ENCODE measurements around the gene PPP2R5C.
A peak's percentile ranks its signal among the peaks of the same experiment; 100 is the strongest.

PPP2R5C gene

DNA sequence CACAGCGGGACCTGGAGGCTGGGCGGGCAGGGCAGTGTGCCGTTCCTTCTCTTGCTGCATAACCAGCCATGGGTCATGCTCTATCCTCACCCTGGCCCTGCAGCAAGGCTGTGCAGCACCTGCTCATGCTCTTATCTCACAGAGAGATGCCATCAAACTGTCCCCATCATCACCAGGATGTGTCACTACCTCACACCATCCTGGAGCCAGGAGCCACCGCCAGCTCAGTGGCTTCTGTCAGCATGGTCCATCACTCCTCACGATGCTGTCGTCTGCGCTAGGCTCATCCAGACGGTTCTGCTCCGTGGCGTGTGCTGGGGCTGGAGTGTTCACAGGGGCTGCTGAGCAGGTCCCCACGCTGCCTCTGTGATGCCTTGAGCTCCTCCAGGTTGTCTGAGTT, 125.7 kb downstream of the PPP2R5C start:
- DNase-seq (ENCODE audit: low read depth): no peak

DNA sequence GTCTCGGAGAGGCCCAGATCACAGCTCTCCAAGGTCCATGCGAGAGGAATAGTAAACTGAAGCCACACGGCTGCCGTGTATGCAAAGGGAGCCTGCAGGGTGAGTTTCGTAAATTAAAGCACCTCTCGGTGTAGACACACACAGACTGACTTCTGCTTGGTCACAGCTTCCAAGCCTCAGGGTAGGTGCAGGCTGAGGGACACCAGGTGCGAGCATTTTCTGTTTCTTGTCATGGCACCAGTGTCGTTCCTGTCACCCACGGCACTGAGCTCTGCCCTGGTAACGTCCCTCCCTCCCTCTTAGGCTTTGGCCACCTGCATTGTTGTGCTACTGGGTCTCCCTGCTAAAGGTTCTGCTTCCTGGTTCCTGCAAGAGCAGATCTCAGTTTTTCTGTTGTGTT, 126.7 kb downstream of the PPP2R5C start:
- no peak for DNase-seq (ENCODE audit: low read depth)

- no peak for DNase-seq (ENCODE audit: low read depth)
Measured at GRCh38 chr14:101889366-101889765, 127.9 kb downstream of the PPP2R5C start.

- DNase-seq (ENCODE audit: low read depth): peak; percentile 39
Measured at GRCh38 chr14:101889898-101890297, 128.4 kb downstream of the PPP2R5C start.

- no peak for DNase-seq (ENCODE audit: low read depth)
Measured at GRCh38 chr14:101891471-101891870, 130.0 kb downstream of the PPP2R5C start.

DNA sequence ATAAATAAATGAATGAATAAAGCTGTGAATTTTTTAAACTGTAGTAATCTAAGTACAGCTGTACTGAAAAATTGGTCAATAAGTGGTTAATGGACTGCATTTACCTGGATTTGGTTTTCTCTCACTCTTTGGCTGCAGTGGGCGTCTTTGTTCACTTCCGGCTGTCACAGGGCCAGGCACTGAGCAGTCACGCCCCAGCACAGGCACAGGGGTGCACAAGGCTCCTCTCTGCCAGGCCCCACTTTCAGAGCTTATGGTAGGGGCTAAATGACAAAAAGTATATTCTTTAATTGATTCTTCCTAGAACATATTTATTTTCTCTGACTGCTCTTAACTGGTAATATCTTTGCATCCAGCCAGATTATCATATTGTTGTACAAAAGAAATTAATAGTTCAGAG, 132.2 kb downstream of the PPP2R5C start:
- no peak for DNase-seq (ENCODE audit: low read depth)

DNA sequence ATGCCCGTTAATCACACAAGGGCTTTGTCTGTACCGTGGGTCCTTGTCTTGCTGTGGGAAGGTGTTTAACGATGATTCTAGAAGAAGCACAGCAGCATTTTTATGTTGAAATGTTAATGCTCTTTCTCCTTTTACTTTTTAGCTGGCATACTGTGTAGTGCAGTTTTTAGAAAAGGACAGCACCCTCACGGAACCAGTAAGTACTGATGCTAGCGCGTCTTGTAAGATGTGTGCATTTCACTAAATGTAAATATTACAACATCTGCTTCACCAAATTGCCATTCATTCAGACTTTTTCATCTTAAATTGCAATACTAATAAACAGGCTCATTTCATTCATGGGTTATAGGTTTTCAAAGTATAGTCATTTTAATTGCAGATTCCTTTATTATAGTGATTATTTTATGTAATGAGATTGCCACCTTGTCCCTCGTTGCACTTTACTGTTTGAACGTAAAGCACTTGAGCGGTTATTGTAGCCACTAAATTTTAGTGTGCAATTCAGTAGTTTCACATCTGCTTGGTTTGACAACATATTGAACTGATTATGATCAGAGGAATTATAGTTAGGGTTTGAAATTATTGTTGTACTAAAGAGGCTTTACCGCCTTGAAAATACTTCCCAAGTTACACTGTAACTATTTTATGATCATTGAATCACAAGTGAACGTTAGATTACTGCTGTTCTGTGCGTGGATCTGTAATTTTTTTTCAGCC, 133.0 kb downstream of the PPP2R5C start:
- no peak for DNase-seq (ENCODE audit: low read depth)

DNA sequence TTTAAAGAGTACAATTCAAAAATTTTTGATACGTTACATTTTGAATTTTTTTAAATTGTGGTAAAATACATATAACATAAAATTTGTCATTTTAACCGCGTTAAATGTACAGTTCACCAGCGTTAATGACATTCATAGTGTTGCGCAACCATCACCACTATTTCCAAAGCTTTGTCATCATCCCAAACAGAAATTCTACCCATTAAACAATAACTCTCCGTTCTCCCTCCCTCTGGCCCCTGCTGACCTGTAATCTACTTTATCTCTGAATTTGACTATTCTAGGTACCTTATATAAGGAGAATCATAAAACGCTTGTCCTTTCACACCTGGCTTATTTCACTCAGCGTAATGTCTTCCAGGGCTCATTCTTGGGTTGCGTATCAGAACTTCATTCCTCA, 133.7 kb downstream of the PPP2R5C start:
- no peak for DNase-seq (ENCODE audit: low read depth)

DNA sequence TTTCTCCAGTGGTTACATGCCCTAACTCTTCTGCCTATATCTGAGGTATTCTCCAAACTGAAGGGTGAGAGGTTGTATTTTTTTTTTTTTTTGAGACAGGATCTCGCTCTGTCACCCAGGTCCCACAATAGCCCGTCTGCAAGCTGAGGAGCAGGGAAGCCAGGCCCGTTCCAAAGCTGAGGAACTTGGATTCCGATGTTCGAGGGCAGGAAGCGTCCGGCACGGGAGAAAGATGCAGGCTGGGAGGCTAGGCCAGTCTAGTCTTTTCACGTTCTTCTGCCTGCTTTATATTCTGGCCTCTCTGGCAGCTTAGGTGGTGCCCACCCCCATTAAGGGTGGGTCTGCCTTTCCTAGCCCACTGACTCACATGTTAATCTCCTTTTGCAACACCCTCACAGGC, 135.8 kb downstream of the PPP2R5C start:
- no peak for DNase-seq (ENCODE audit: low read depth)

DNA sequence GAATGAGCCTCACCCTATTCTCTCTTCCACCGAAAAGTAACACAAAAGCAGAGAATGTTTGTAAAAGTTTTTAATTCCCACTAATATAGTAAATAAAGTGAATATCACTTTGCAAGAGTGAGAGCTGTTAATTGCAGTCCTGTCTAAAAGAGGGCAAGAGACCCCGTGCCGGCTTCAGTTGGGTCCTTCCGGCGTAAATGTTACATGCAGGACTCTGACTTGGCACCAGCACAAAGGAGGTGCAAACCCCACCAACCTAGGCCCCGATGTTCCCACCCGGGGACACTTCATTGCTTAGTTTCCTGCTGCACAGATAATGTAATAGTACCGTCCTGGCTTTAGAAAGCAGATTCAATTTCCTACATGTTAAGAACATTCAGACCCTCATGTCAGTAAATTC, 136.9 kb downstream of the PPP2R5C start:
- no peak for DNase-seq (ENCODE audit: low read depth)

DNA sequence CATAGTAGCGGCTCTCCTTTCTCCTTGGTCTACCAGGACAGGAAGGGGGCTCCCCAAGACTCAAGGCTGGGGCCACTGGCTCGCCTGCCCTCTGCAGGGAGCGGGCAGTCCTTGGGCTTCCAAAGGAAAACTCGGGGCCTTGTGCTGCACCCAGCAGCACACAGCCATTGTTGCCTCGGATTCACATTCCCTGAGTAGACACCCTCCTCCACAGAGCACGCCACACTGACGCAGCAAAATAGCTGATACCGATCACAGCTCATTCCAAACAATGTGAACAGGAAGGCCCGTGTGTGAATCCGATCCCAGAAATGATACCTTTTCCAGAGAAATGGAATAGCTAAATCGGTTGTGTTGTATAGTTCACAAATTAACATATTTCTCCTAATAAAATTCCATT, 137.8 kb downstream of the PPP2R5C start:
- no peak for DNase-seq (ENCODE audit: low read depth)

- no peak for DNase-seq (ENCODE audit: low read depth)
Measured at GRCh38 chr14:101900253-101900652, 138.7 kb downstream of the PPP2R5C start.

- no peak for DNase-seq (ENCODE audit: low read depth)
Measured at GRCh38 chr14:101903111-101903561, 141.6 kb downstream of the PPP2R5C start.

DNA sequence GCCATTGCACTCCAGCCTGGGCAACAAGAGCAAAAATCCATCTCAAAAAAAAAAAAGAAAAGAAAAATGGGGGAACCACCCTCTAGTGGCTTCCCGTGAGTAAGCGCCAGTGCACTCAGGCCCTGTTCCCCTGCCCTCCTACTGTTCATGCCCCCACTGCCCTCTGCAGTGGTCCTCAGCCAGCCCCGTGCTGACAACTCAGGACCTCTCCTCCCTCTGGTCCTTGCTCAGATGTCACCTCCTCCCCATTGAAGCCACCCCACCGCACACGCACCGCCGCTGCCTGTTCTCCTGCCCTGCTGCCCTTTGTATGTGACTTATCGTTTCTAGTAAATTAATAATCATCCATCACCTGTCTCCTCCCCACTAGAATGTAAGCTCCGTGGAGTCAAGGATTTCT, 144.1 kb downstream of the PPP2R5C start:
- no peak for DNase-seq (ENCODE audit: low read depth)

DNA sequence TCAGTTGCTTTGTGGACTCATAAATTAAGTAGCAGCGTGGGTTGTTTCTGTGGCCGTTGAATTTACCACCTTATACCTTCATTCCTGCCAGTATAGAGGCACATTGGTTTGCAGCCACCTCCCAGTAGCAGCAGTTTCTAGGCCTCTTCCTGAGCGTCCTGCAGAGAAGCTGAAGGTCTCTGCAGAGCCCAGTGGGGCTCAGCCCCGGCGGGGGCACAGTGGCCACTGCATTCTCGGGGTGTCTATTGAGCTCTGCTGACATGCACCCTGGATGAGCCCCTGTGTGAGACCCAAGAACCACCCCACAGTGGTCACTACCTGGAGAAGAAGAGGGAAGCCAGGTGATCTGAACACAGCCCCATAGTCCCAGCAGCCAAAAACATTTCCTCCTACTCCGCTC, 145.1 kb downstream of the PPP2R5C start:
- DNase-seq (ENCODE audit: low read depth): no peak

- no peak for DNase-seq (ENCODE audit: low read depth)
Measured at GRCh38 chr14:101907619-101908018, 146.1 kb downstream of the PPP2R5C start.

DNA sequence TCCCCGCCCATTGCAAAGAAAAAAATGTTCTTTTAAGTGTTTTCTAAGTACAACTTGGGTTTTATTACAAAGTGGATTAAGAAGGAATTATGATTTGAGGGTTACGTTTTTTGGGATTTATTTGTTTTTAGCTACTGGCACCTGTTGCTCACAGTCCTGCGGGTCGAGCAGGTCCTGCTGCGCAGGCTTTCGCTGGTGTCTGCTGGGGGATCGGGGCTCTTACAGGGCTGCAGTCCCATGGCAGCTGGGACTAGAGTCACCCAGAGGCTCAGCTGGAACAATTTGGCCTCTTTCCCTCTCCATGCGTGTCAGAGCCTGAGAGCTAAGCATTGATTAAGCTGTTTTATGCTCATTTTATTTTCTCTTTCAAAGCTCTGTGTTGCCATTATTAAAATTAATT, 147.3 kb downstream of the PPP2R5C start:
- DNase-seq (ENCODE audit: low read depth): no peak

DNA sequence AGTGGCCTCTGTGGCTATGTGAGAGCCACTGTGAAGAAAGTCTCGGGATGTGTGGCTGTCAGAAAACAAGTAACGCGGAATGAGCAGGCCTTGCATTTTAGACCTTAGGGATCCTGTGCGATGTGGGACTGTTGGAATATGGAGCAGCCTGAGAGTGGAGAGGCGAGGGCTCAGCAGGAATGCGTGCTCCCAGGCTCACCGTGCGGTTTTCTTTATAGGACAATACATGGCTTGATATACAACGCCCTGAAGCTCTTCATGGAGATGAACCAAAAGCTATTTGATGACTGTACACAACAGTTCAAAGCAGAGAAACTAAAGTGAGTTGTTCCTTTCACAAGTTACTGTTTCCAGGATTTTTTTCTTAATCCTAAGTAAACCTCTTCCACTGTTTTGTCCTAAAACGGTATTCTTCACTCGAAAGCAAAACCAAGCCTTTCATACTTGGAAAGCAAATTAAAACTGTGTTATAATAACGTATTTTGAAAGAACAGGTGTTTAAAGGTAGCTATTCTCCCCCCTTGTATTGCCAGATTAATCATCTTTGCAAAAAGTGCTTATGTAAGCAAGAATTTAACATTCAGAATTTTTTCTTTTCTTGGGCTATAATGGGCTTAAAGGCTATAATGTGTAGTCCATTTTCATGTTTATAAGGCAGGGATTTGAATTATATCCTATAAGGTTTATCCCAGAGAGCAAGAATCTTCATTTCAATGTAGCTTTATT, 148.0 kb downstream of the PPP2R5C start:
- no peak for DNase-seq (ENCODE audit: low read depth)

DNA sequence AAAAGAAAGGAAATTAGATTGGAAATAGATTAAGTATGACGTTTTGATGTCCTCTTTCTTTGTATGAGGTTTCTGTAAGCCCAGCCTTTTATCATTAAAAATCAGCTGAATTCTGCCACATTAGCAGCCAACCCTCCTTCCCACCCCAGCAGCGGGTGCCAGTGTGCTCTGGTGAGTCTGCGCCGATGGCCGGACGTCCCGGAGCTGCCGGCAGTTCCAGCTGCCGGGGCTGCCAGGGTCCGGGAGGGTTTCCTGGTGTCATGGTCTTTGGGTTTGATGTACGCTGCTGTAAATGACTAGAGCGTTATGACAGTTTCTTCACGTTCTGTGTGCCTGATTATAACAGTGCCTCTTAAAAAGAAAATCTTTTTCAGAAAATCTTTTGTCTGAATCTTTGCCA, 151.3 kb downstream of the PPP2R5C start:
- DNase-seq (ENCODE audit: low read depth): no peak

GRCh38 chr14:101914083-101914482, 152.6 kb downstream of the PPP2R5C start:
- no peak for DNase-seq (ENCODE audit: low read depth)

- DNase-seq (ENCODE audit: low read depth): no peak
Measured at GRCh38 chr14:101915871-101916815, 154.6 kb downstream of the PPP2R5C start.

- DNase-seq (ENCODE audit: low read depth): no peak
Measured at GRCh38 chr14:101916816-101917412, 155.4 kb downstream of the PPP2R5C start.

All from GM04504 (cell line).